ENCODE results near the gene NCOR1. TPM values are rescaled to one million over a fixed set of nuclear protein-coding genes. Genes with fewer than 3 reads are reported as not detected.
"Not testable (repeated sequence)": the region's sequence is repeated elsewhere in the genome, so short reads cannot be mapped to it uniquely, and the experiment has no call there.

NCOR1 gene
- total and polyA plus RNA-seq, 8 donors: 36.7 to 123 (median 49.5) TPM

- no peak for DNase-seq
- intact Hi-C loops (cut with DNase I): no loop called here
- ATAC-seq: no peak
- no peak overlapping the region for H3K4me3 ChIP-seq
- FAIRE-seq: no peak
- TF ChIP-seq CTCF (IDR thresholded peaks at IDR 0.05): no peak
- H3K36me3 ChIP-seq: peaks cover 0 to 26% (median 8%) of the 10 kb centered on the region in 3 donors
- H3K9me3 ChIP-seq: no peaks in the 10 kb centered on the region
- no peaks in the 10 kb centered on the region for H3K27me3 ChIP-seq
- H3K4me1 ChIP-seq: no peaks in the 10 kb centered on the region
- WGBS, 2 donors: 83 to 94% methylated on average over 3 of the region's 3 CpGs
- no peak overlapping the region for H3K27ac ChIP-seq
These were observed 91.8 kb downstream of the NCOR1 start for GRCh38 chr17:16123531-16123930.

- no peaks in the 10 kb centered on the region for H3K27me3 ChIP-seq
- no peak for FAIRE-seq
These were observed 92.5 kb downstream of the NCOR1 start for GRCh38 chr17:16122697-16123434.

GRCh38 chr17:16121915-16122314, 93.4 kb downstream of the NCOR1 start:
- H3K9me3 ChIP-seq: no peaks in the 10 kb centered on the region
- FAIRE-seq: no peak
- H3K4me3 ChIP-seq: no peak overlapping the region
- intact Hi-C loops (cut with DNase I): no loop called here
- no peak for TF ChIP-seq CTCF (IDR thresholded peaks at IDR 0.05)
- 85 to 90% methylated on average over 2 of the region's 2 CpGs for WGBS, 2 donors
- H3K4me1 ChIP-seq: no peaks in the 10 kb centered on the region
- H3K27me3 ChIP-seq: no peaks in the 10 kb centered on the region
- H3K36me3 ChIP-seq: peaks cover 0 to 37% (median 8%) of the 10 kb centered on the region in 3 donors
- no peak for DNase-seq
- ATAC-seq: no peak
- H3K27ac ChIP-seq: no peak overlapping the region

More at GRCh38 chr17:16122697-16123434, 92.5 kb downstream of the NCOR1 start:
- intact Hi-C loops (cut with DNase I): no loop called here
- Histone ChIP-seq H3K4me3 (no peak overlapping the region), H3K9me3 (no peaks in the 10 kb centered on the region), H3K27ac (no peak overlapping the region), H3K36me3 (peaks cover 0 to 27% (median 8%) of the 10 kb centered on the region in 3 donors), H3K4me1 (no peaks in the 10 kb centered on the region)
- 92 to 94% methylated on average over 8 of the region's 8 CpGs for WGBS, 2 donors
- no peak for TF ChIP-seq CTCF (IDR thresholded peaks at IDR 0.05)
- DNase-seq (no peak), ATAC-seq (no peak)

GRCh38 chr17:16120937-16121336, 94.4 kb downstream of the NCOR1 start:
- no peak for ATAC-seq
- H3K4me3 ChIP-seq: no peak overlapping the region
- 95 to 96% methylated on average over 11 of the region's 11 CpGs for WGBS, 2 donors
- no peak overlapping the region for H3K27ac ChIP-seq
- no peaks in the 10 kb centered on the region for H3K4me1 ChIP-seq
- no peak for DNase-seq
- TF ChIP-seq CTCF (IDR thresholded peaks at IDR 0.05): no peak
- intact Hi-C loops (cut with DNase I): no loop called here
- H3K9me3 ChIP-seq: no peaks in the 10 kb centered on the region
- H3K36me3 ChIP-seq: peaks cover 0 to 37% (median 8%) of the 10 kb centered on the region in 3 donors
- no peaks in the 10 kb centered on the region for H3K27me3 ChIP-seq
- FAIRE-seq: no peak

GRCh38 chr17:16117149-16117548, 98.2 kb downstream of the NCOR1 start:
- H3K9me3 ChIP-seq: no peaks in the 10 kb centered on the region
- TF ChIP-seq CTCF (IDR thresholded peaks at IDR 0.05): no peak
- H3K4me3 ChIP-seq: no peak overlapping the region
- no peak for ATAC-seq
- no peak for FAIRE-seq
- 70 to 71% methylated on average over 2 of the region's 2 CpGs for WGBS, 2 donors
- no peaks in the 10 kb centered on the region for H3K4me1 ChIP-seq
- no peak overlapping the region for H3K27ac ChIP-seq
- intact Hi-C loops (cut with DNase I): no loop called here
- no peaks in the 10 kb centered on the region for H3K27me3 ChIP-seq
- DNase-seq: no peak
- peaks cover 0 to 42% (median 13%) of the 10 kb centered on the region in 3 donors for H3K36me3 ChIP-seq

- H3K27me3 ChIP-seq; DNase-seq; H3K4me3 ChIP-seq; H3K9me3 ChIP-seq; H3K4me1 ChIP-seq; intact Hi-C loops (cut with DNase I); FAIRE-seq; ATAC-seq; H3K27ac ChIP-seq: not testable (repeated sequence)
- peaks cover 0 to 35% (median 8%) of the 10 kb centered on the region in 3 donors for H3K36me3 ChIP-seq
- 97 to 99% methylated on average over 3 of the region's 3 CpGs for WGBS, 2 donors
These were observed 100.1 kb downstream of the NCOR1 start for GRCh38 chr17:16115077-16115698.

Data from pancreas (tissue), 10 donors.